ENCODE measurements around the gene BMP5. TPM values are rescaled to one million over a fixed set of nuclear protein-coding genes. Genes with fewer than 3 reads are reported as not detected.

Gene BMP5
- 0.17 TPM in 1 of 2 replicates, not detected in the other for total RNA-seq

DNA sequence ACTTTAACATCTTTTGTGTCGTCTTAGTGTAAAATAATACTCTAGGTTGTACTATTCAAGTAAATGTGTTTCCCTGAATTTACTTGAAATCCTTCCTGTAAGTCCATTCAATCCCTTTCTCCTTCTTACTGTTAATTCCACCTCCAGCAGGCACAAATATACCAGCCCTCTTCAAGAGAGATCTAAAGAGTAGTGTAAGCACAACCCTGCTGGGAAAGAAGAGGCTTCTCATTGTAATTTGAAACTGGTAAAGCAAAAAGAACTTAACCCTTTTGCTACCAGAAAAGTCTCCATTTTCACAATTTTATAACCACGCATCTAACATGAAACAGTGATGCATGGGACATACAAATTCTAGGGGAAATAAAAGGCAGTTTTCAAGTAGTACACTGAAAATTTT is at the start of gene BMP5:
TSS of gene BMP5 (minus strand) at position 191 of the 400 bp plus-strand sequence. CDS start 725 bp downstream, outside the sequence.

